ENCODE measurements around the gene YBX3. TPM values are rescaled to one million over a fixed set of nuclear protein-coding genes. Genes with fewer than 3 reads are reported as not detected.
A peak's percentile ranks its signal among the peaks of the same experiment; 100 is the strongest.
"Not testable (repeated sequence)": the region's sequence is repeated elsewhere in the genome, so short reads cannot be mapped to it uniquely, and the experiment has no call there.

YBX3 gene
- polyA plus RNA-seq (ENCODE audit: insufficient read length): 233 TPM
- long read RNA-seq, donor 1, transcript YBX3-202 (9 exons, 1,708 nt): minor isoform, 11 of 102 reads
- long read RNA-seq, donor 1, transcript YBX3-201 (10 exons, 1,796 nt): major isoform, 33 of 102 reads
- long read RNA-seq, donor 1, partial matches to known transcripts: 54 of 102 reads
- long read RNA-seq, donor 1, other reads (novel, unspliced or antisense): 0 of 102 reads
- long read RNA-seq, donor 2, transcript YBX3-202 (9 exons, 1,708 nt): minor isoform, 6 of 67 reads
- long read RNA-seq, donor 2, transcript YBX3-201 (10 exons, 1,796 nt): major isoform, 30 of 67 reads
- long read RNA-seq, donor 2, partial matches to known transcripts: 25 of 67 reads
- long read RNA-seq, donor 2, other reads (novel, unspliced or antisense): 0 of 67 reads
- long read RNA-seq, donor 3, transcript YBX3-201 (10 exons, 1,796 nt): major isoform, 13 of 54 reads
- long read RNA-seq, donor 3, partial matches to known transcripts: 34 of 54 reads
- long read RNA-seq, donor 3, other reads (novel, unspliced or antisense): 0 of 54 reads
- long read RNA-seq, donor 4, partial matches to known transcripts: 0 of 5 reads
- long read RNA-seq, donor 4, other reads (novel, unspliced or antisense): 0 of 5 reads
- long read RNA-seq, donor 5, transcript YBX3-201 (10 exons, 1,796 nt): major isoform, 38 of 100 reads
- long read RNA-seq, donor 5, transcript YBX3-202 (9 exons, 1,708 nt): minor isoform, 20 of 100 reads
- long read RNA-seq, donor 5, partial matches to known transcripts: 39 of 100 reads
- long read RNA-seq, donor 5, other reads (novel, unspliced or antisense): 0 of 100 reads
- long read RNA-seq, donor 6, transcript YBX3-201 (10 exons, 1,796 nt): major isoform, 23 of 61 reads
- long read RNA-seq, donor 6, partial matches to known transcripts: 27 of 61 reads
- long read RNA-seq, donor 6, other reads (novel, unspliced or antisense): 0 of 61 reads
- long read RNA-seq, donor 7, transcript YBX3-202 (9 exons, 1,708 nt): minor isoform, 13 of 136 reads
- long read RNA-seq, donor 7, transcript YBX3-201 (10 exons, 1,796 nt): major isoform, 42 of 136 reads
- long read RNA-seq, donor 7, partial matches to known transcripts: 76 of 136 reads
- long read RNA-seq, donor 7, other reads (novel, unspliced or antisense): 0 of 136 reads
- long read RNA-seq, donor 8, transcript YBX3-202 (9 exons, 1,708 nt): minor isoform, 7 of 33 reads
- long read RNA-seq, donor 8, transcript YBX3-201 (10 exons, 1,796 nt): major isoform, 13 of 33 reads
- long read RNA-seq, donor 8, partial matches to known transcripts: 12 of 33 reads
- long read RNA-seq, donor 8, other reads (novel, unspliced or antisense): 0 of 33 reads

- peak; percentile 86 for DNase-seq
These were observed at the start of gene YBX3 for GRCh38 chr12:10722905-10723746. Gene YBX3, minus strand, starts transcription at chr12:10723323. Its CDS starts 212 bp downstream, at chr12:10723111.

- peak; percentile 10 for DNase-seq
These were observed 48.1 kb upstream of the YBX3 start for GRCh38 chr12:10771132-10771733.

GRCh38 chr12:10759657-10760056 lies 36.5 kb upstream of the YBX3 start:
- DNase-seq: no peak

- DNase-seq: no peak
These were observed 33.1 kb upstream of the YBX3 start for GRCh38 chr12:10756194-10756593.

- peak; percentile 7 for DNase-seq
These were observed 29.9 kb upstream of the YBX3 start for GRCh38 chr12:10753059-10753458.

GRCh38 chr12:10750385-10750727 lies 27.2 kb upstream of the YBX3 start:
- DNase-seq: no peak

GRCh38 chr12:10749700-10750384 lies 26.7 kb upstream of the YBX3 start:
- DNase-seq: peak; percentile 94

GRCh38 chr12:10747730-10748129 lies 24.6 kb upstream of the YBX3 start:
- no peak for DNase-seq

- not testable (repeated sequence) for DNase-seq
These were observed 20.3 kb upstream of the YBX3 start for GRCh38 chr12:10743420-10743819.

GRCh38 chr12:10741845-10742244 lies 18.7 kb upstream of the YBX3 start:
- DNase-seq: no peak

GRCh38 chr12:10740182-10740581 lies 17.1 kb upstream of the YBX3 start:
- DNase-seq: no peak

DNA sequence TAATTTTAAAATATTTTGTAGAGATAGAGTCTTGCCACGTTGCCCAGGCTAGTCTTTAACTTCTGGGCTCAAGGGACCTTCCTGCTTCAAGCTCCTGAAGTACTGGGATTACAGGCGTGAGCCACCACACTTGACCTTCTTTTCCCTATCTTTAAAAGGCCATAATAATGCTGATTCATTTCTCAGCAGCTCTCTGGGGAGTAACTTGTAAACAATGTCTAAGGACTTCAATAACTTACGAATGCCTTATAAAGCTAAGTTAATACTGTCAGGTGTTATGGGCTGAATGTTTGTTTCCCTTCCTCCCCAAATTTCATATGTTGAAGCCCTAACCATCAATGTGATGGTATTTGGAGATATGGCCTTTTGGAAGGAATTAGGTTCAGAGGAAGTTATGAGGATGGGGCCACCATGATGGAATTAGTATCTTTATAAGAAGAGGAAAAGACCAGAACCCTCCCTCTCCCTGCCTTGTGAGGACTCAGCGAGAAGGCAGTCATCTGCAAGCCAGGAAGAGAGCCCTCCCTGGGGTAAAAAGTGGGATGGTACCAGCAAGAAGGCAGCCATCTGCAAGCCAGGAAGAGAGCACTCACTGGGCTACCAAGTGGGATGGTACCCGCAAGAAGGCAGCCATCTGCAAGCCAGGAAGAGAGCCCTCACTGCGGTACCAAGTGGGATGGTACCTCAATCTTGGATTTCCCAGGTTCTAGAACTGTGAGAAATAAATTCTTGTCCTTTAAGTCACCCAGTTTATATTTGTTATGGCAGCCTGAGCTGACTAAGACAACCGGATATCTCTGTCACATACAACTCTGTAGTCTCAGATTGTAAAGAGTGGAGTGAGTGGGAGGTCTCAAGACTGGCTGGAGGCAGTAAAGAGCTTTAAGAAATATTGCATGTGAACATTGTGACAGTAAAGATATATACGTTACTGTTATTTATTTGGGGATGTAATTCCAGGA lies 16.3 kb upstream of the YBX3 start:
- DNase-seq: no peak

- no peak for DNase-seq
These were observed 14.1 kb upstream of the YBX3 start for GRCh38 chr12:10737249-10737648.

DNA sequence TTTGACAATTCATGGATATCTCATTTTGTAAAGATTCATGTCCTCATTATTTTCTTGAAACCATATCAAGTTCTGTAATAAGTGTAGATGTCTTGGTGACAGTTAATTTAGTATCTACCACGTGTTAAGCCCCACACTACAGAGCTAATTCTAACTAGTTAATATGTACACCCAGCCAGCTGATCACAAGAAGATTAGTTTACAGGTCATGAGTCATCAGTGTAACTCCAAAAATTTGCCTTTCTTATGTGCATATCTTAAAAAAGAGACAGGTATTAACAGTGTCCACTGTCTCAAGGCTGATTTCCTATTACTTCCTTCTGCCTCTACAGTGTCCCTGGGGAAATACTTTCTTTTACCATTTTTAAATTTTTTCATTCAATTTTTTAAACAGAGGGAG lies 13.3 kb upstream of the YBX3 start:
- no peak for DNase-seq

GRCh38 chr12:10735428-10735827 lies 12.3 kb upstream of the YBX3 start:
- no peak for DNase-seq

- DNase-seq: no peak
These were observed 9.4 kb upstream of the YBX3 start for GRCh38 chr12:10732549-10732948.

GRCh38 chr12:10732066-10732465 lies 8.9 kb upstream of the YBX3 start:
- DNase-seq: no peak

GRCh38 chr12:10730559-10730958 lies 7.4 kb upstream of the YBX3 start:
- no peak for DNase-seq

DNA sequence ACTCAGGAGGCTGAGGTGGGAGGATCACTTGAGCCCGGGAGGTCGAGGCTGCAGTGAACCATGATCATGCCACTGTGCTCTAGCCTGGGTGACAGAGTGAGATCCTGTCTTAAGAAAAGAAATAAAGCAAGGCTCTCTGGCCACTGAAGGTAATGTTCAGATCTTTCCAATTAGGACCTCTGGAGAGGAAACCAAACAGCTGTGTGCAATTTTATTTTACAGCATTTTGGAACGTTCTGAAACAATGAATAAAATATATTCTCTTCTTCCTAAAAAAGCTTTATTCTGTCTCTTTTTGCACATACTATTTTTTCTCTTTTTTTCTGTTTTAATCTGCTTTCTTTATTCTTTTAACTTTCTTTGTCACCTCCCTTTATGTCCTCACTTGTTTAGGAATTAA lies 5.0 kb upstream of the YBX3 start:
- no peak for DNase-seq
